SK-N-DZ (cell line): Measurements from ENCODE around the gene PLA2G2F. TPM values are rescaled to one million over a fixed set of nuclear protein-coding genes. Genes with fewer than 3 reads are reported as not detected.

Experiments used
- DNase-seq: peaks from one replicate; pipeline ENCODE4 v3.0.0-alpha.2; 2015; ENCODE audit warnings: low spot score
- polyA plus RNA-seq, 2 experiments: library from polyadenylated mRNA; depleted of rRNA; stranded (reverse); fragments of >200 nt; gene quantifications; 2 replicates each; pipeline ENCODE4 v1.2.3, GENCODE V29; 2014

Gene PLA2G2F
- polyA plus RNA-seq (2014; cell fraction: cytosol; rRNA removed): not detected in 2 replicates
- polyA plus RNA-seq (2014; cell fraction: nucleus; rRNA removed): not detected in 2 replicates

GRCh38 chr1:20138961-20139550 is at the start of gene PLA2G2F:
TSS of gene PLA2G2F (plus strand) at chr1:20139323. CDS start at chr1:20139428, 105 bp downstream.
- no peak for DNase-seq

GRCh38 chr1:20089328-20090077 is 49.6 kb upstream of the PLA2G2F start:
- no peak for DNase-seq

GRCh38 chr1:20090119-20090518 is 49.0 kb upstream of the PLA2G2F start:
- no peak for DNase-seq

DNA sequence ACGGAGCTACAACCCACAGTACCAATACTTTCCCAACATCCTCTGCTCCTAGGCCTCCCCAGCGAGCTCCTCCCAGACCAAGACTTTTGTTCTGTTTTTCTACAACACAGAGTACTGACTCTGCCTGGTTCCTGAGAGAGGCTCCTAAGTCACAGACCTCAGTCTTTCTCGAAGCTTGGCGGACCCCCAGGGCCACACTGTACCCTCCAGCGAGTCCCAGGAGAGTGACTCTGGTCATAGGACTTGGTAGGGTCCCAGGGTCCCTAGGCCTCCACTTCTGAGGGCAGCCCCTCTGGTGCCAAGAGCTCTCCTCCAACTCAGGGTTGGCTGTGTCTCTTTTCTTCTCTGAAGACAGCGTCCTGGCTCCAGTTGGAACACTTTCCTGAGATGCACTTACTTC is 48.5 kb upstream of the PLA2G2F start:
- no peak for DNase-seq

GRCh38 chr1:20093303-20093702 is 45.8 kb upstream of the PLA2G2F start:
- DNase-seq: no peak

- no peak for DNase-seq
Measured at GRCh38 chr1:20093940-20094391, 45.2 kb upstream of the PLA2G2F start.

GRCh38 chr1:20095564-20096434 is 43.3 kb upstream of the PLA2G2F start:
- DNase-seq: no peak

GRCh38 chr1:20096840-20097447 is 42.2 kb upstream of the PLA2G2F start:
- DNase-seq: no peak

- DNase-seq: no peak
Measured at GRCh38 chr1:20099533-20099932, 39.6 kb upstream of the PLA2G2F start.

DNA sequence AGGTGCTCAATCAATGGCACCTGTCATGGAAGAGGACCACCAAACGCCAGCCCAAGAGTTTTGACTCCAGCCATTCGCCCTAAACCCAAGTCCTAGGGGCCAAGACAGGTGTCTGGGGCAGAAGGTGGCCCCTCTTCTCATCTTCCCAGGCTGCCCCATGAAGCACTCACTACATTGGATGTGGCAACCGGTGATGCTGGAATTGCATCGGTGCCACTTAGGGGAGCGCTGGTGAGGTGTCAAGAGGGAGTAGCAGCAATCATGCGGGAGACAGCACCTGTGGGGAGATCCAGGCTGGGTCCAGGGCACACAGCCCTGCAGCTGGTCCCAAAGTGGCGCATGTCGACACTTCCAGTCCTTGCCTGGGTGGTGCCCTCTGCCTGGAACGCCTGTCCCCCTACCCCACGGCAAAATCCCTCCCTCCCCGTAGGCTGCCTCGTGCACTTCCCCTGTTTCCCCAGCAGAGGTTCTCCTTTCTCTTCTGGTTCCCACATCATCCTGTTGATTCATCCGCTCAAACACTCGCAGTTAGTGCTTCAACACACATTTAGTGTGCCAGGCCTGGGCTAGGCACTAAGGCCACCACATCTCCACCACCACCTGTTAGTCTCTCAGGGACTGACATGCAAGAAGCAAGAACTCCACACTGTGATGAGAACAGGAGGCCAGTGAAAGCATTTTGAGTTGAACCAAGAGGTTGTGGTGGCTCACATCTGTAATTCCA is 38.3 kb upstream of the PLA2G2F start:
- DNase-seq: no peak

DNA sequence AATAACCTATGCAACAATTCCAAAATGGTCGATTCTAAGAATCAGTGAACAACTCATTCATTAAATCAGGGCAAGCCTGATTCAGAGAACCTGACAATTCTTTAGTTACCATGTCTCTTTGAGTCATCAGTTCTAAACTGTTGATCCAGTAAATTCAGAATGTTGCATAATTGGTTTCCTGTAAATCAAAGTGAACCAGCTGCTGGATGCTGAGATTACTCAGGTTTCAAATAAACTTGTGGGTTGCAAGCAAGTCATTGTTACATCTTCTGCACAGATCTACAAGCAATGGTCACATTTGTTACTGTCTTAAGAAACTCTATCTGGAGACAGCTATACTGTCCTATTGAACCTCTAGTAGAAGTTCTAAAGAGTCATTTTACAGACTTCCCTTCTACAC is 36.2 kb upstream of the PLA2G2F start:
- DNase-seq: no peak

DNA sequence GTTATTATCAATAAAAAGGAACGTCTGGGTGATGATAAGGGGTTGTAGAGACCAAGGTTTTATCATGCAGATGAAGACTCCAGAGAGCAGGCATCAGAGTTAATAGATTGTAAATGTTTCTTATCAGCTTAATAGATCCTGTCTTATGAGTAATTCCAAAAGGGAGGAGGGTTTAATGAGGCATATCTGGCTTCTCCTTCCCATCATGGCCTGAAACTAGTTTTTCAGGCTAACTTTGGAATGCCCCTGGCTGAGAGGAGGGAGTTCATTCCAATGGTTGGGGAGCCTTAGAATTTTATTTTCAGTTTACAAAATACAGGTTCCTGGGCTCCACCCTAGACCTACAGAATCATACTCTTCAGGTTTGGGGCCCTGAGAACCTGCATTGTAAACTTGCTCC is 33.3 kb upstream of the PLA2G2F start:
- DNase-seq: no peak

GRCh38 chr1:20107351-20107750 is 31.8 kb upstream of the PLA2G2F start:
- no peak for DNase-seq

DNA sequence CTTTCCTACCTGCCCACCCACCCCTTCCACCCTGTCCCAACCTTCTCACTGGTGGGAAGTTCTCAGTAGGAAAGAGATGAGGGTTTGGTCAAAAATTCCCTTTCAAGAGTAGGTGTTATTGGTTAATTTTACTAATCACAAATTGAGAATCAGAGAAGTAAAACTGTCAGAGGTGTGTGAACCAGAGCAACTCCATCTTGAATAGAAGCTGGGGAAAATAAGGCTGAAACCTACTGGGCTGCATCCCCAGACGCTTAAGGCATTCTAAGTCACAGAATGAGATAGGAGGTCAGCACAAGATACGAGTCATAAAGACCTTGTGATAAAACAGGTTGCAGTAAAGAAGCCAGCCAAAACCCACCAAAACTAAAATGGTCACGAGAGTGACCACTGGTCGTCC is 31.3 kb upstream of the PLA2G2F start:
- no peak for DNase-seq

DNA sequence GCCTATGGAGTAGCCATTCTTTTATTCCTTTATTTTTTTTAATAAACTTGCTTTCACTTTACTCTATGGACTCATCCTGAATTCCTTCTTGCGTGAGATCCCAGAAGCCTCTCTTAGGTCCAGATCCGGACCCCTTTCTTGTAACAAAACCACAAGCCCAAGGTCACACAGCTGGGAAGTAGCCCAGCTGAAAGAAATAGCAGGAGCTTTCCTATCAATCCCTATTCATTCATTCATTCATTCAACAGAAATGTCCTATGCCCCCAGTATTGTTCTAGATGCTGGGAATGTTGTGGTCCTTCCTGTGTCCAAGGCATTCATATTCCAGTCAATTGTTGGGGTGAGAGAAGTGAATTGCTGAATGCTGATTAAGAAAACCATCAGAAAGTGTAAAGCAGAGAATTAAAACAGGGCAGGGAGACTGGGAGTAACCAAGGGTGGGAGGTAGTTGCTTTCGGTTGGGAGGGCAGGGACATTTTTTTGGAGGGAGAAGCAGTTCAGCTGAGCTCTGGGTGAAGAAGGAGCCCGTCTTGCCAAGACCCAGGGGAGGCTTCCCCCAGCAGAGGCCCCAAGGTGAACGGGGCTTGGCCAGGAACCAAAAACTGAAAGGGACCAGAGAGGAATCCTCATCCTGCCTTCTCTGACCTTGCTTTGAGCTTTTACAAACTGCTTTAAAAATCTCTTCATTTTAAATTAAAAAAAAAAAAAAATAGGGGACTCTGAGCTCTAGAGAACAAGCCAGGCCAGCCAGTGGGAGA is 30.6 kb upstream of the PLA2G2F start:
- DNase-seq: no peak

DNA sequence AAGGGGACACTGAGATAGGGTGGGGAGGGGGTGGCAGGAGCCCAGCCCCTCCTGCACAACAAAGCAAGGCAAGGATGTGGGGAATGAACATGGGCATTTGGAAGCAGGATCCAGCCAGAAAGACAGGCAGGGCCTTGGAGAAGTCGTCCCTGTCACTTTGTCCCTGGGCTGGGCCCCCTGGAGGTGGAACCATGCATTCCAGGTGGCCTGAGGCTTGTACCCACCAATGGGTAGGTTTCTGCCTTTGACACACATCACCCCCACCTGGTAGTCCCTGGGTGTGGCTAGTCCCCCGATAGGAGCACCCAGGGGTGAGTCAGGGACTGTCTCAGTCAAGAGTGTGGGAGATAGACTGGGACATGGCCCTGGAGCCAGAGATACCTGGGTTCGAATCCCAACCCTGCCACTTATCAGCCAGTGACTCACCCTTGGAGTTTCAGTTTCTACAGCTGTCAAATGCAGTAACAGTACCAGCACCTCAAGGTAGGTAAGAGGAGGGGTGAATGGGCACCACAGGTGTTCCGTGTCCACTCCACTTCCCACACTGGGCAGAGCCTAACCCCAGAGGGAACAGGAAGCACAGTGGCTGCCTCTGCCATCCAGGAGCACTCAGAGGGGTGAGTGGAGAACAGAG is 29.8 kb upstream of the PLA2G2F start:
- DNase-seq: no peak

DNA sequence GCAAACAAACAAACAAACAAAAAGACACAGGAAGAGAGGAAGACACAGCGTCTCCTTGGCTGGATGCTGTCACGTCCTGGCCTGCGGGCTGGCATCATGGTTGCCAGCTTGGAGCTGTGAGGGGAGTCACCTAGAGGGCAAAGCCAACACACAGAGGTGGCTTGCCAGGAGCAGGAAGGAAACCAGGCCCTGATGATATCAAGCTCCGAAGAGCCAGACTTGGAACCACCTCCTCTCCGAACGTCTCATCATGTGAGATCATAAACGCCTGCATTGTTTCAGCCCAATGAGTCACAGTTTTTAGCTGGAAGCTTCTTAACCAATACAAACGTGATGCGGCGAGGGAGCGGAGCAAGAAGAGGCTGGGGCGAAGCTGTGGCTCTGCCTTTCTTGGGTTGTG is 28.4 kb upstream of the PLA2G2F start:
- no peak for DNase-seq

DNA sequence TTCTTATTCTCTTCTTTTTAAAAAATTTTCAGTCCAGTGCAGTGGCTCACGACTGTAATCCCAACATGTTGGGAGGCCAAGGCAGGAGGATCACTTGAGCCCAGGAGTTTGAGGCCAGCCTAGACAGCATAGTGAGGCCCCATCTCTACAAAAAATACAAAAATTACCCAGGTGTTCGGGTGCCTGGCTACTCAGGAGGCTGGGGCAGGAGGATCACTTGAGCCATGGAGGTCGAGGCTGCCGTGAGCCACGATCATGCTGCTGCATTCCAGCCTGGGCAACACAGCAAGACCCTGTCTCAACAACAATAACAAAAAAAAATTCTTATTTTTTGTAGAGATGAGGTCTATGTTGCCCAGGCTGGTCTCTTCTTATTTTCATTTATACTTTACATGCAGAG is 27.7 kb upstream of the PLA2G2F start:
- DNase-seq: no peak

- no peak for DNase-seq
Measured at GRCh38 chr1:20112279-20113000, 26.7 kb upstream of the PLA2G2F start.
